ENCODE measurements around the gene SLC2A1.

Gene SLC2A1

DNA sequence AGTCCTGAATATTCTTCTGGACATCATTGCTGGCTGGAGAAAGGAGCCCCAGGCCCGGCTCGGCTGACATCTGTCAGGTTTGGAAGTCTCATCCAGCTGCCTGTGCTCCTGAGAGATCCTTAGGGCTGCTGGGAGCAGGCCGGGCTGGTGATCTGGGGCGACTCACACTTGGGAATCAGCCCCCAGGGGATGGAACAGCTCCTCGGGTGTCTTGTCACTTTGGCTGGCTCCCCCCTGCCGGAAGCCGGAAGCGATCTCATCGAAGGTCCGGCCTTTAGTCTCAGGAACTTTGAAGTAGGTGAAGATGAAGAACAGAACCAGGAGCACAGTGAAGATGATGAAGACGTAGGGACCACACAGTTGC, 31.8 kb downstream of the SLC2A1 start:
- H3K36me3 ChIP-seq (ENCODE audit: control insufficient read depth in 1 of 2, insufficient read depth in 2 of 2, low read length in 2 of 2) = peaks cover 59 to 61% of the 10 kb centered on the region in 2 experiments
- no CpG with 5 or more reads among the region's 11 CpGs for WGBS (ENCODE audit: extremely low coverage, insufficient coverage, insufficient read length)
- H2BK120ac ChIP-seq (ENCODE audit: insufficient read depth, low read length, poor library complexity) = no peak overlapping the region
- H3K23ac ChIP-seq (ENCODE audit: low read length) = no peak overlapping the region
- peaks cover 10% of the 10 kb centered on the region for H3K79me1 ChIP-seq (ENCODE audit: low read length)
- H3K79me2 ChIP-seq (ENCODE audit: control insufficient read depth, insufficient read depth, low read length, poor library complexity) = peaks cover 2% of the 10 kb centered on the region
- no peak overlapping the region for H2AFZ ChIP-seq (ENCODE audit: insufficient read depth, low read length, poor library complexity)
- no peak overlapping the region for H3K18ac ChIP-seq (ENCODE audit: low read length)
- H4K12ac ChIP-seq (ENCODE audit: low read depth, low read length) = no peak overlapping the region
- no peak overlapping the region for H3K27ac ChIP-seq (ENCODE audit: low read depth, low read length)
- H4K8ac ChIP-seq (ENCODE audit: low read depth, low read length) = no peak overlapping the region
- H3K4me3 ChIP-seq (ENCODE audit: low read depth, low read length) = no peak overlapping the region
- no peak overlapping the region for H2AK5ac ChIP-seq (ENCODE audit: low read length)
- no peak overlapping the region for H2BK5ac ChIP-seq (ENCODE audit: low read depth, low read length, poor library complexity)
- no peak overlapping the region for H3K14ac ChIP-seq (ENCODE audit: low read length)
- H3K9me3 ChIP-seq (ENCODE audit: insufficient read depth, low read depth, low read length) = peaks cover 2% of the 10 kb centered on the region
- peaks cover 8 to 10% of the 10 kb centered on the region in 2 experiments for H3K4me1 ChIP-seq (ENCODE audit: control insufficient read depth in 1 of 2, insufficient read depth in 2 of 2, low read length in 2 of 2)
- no peak overlapping the region for H3K4me2 ChIP-seq (ENCODE audit: low read length)
- H3K4ac ChIP-seq (ENCODE audit: low read depth, low read length) = no peak overlapping the region
- no peak overlapping the region for H3K9ac ChIP-seq (ENCODE audit: low read length)
- no peak overlapping the region for H4K91ac ChIP-seq (ENCODE audit: low read depth, low read length)
- no peaks in the 10 kb centered on the region for H3K27me3 ChIP-seq (ENCODE audit: insufficient read depth, low read length)
- DNase-seq = no peak
- H2BK12ac ChIP-seq (ENCODE audit: low read length) = no peak overlapping the region

DNA sequence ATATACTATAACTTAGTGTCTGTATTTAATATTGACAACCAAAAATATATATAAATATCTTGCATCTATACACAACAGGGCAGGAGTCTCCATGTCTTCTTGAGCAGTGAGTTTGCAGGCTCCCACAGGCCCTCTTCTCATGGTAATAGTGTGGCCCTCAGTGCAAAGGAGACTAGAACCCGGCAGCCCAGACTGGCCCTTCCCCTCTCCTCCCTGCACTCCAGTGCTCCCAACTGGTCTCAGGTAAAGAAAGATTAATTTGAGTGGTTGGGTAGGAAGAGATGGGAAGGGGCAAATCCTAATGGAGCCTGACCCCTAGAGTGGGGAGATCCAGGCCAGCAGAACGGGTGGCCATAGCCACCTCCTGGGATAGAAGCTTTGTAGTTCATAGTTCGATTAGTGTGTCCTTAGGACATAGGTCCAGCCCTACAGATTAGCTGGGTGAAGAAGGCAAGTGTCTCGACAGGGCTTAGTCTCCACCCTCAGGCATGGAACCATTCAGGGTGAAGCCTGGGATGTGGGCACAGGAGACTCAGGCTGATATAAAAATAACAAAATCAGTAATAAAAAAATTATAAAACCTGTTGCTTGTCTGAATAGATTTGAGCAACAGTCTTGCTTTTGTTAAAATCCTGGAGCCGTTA, 32.3 kb downstream of the SLC2A1 start:
- no peaks in the 10 kb centered on the region for H3K27me3 ChIP-seq (ENCODE audit: insufficient read depth, low read length)
- WGBS (ENCODE audit: extremely low coverage, insufficient coverage, insufficient read length) = no CpG with 5 or more reads among the region's 5 CpGs
- H2BK5ac ChIP-seq (ENCODE audit: low read depth, low read length, poor library complexity) = no peak overlapping the region
- no peak overlapping the region for H2AFZ ChIP-seq (ENCODE audit: insufficient read depth, low read length, poor library complexity)
- no peak overlapping the region for H4K91ac ChIP-seq (ENCODE audit: low read depth, low read length)
- no peak overlapping the region for H2BK120ac ChIP-seq (ENCODE audit: insufficient read depth, low read length, poor library complexity)
- no peak overlapping the region for H3K4me2 ChIP-seq (ENCODE audit: low read length)
- H3K9ac ChIP-seq (ENCODE audit: low read length) = no peak overlapping the region
- H3K4ac ChIP-seq (ENCODE audit: low read depth, low read length) = no peak overlapping the region
- H3K14ac ChIP-seq (ENCODE audit: low read length) = no peak overlapping the region
- H3K23ac ChIP-seq (ENCODE audit: low read length) = no peak overlapping the region
- no peak overlapping the region for H4K12ac ChIP-seq (ENCODE audit: low read depth, low read length)
- H3K27ac ChIP-seq (ENCODE audit: low read depth, low read length) = peak overlapping the region; percentile 25
- no peak overlapping the region for H2BK12ac ChIP-seq (ENCODE audit: low read length)
- H3K18ac ChIP-seq (ENCODE audit: low read length) = no peak overlapping the region
- H3K79me1 ChIP-seq (ENCODE audit: low read length) = peaks cover 10% of the 10 kb centered on the region
- H3K36me3 ChIP-seq (ENCODE audit: control insufficient read depth in 1 of 2, insufficient read depth in 2 of 2, low read length in 2 of 2) = peaks cover 54 to 61% of the 10 kb centered on the region in 2 experiments
- peaks cover 2% of the 10 kb centered on the region for H3K9me3 ChIP-seq (ENCODE audit: insufficient read depth, low read depth, low read length)
- no peak for DNase-seq
- H3K4me3 ChIP-seq (ENCODE audit: low read depth, low read length) = no peak overlapping the region
- H4K8ac ChIP-seq (ENCODE audit: low read depth, low read length) = no peak overlapping the region
- peaks cover 2% of the 10 kb centered on the region for H3K79me2 ChIP-seq (ENCODE audit: control insufficient read depth, insufficient read depth, low read length, poor library complexity)
- H2AK5ac ChIP-seq (ENCODE audit: low read length) = no peak overlapping the region
- peaks cover 5 to 8% of the 10 kb centered on the region in 2 experiments for H3K4me1 ChIP-seq (ENCODE audit: control insufficient read depth in 1 of 2, insufficient read depth in 2 of 2, low read length in 2 of 2)

DNA sequence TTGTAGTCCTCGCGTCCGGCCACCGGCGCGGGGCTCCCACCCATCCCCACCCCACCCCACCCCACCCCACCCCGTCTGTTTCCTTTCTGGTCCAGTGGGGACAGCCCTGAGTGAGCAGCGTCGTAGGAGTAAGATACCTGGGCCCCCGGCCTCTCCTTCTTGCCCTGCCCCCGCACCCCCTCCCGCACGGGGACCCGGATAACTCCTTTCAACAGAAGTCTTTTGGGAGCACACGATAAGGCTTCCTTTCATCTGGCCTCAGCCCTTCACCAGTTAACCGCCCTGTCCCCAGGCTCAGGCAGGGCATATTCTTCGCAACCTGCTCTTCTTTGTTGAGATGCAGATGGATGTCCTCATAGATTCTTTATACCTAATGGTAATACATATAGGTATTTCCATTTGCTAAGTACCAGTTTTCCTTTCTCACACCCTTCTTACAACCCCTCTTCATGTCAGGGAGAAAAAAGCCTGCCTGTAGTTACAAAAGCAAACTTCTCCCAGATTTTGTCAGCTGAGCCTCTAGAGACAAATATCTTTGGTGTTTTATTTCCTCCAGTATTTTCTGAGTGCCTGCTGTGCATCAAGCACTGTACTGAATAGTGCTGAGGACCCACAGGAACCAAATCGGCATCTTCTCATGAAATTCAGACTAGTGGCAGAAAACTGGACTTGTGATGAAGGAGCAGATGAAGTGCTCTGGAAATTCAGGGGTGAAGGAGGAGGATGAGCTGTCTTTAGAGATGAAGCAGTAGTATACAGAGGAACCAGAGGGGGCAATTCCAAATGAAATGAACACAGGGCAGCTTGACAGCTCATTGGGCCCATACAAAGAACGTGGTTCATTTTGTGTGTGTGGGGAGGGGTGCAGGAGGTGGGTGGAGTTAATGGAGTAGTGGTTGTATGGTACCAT, 33.6 kb downstream of the SLC2A1 start:
- no CpG with 5 or more reads among the region's 19 CpGs for whole genome bisulfite sequencing (ENCODE audit: extremely low coverage, insufficient coverage, insufficient read length)
- H4K12ac ChIP-seq (ENCODE audit: low read depth, low read length) = peak overlapping the region; percentile 14
- peak overlapping the region; percentile 61 for H4K8ac ChIP-seq (ENCODE audit: low read depth, low read length)
- H3K27me3 ChIP-seq (ENCODE audit: insufficient read depth, low read length) = no peaks in the 10 kb centered on the region
- peak; percentile 50 to 53 for DNase-seq
- H3K79me1 ChIP-seq (ENCODE audit: low read length) = peaks cover 7% of the 10 kb centered on the region
- no peak overlapping the region for H2AFZ ChIP-seq (ENCODE audit: insufficient read depth, low read length, poor library complexity)
- H2BK5ac ChIP-seq (ENCODE audit: low read depth, low read length, poor library complexity) = no peak overlapping the region
- peaks cover 42 to 48% of the 10 kb centered on the region in 2 experiments for H3K36me3 ChIP-seq (ENCODE audit: control insufficient read depth in 1 of 2, insufficient read depth in 2 of 2, low read length in 2 of 2)
- no peak overlapping the region for H3K23ac ChIP-seq (ENCODE audit: low read length)
- H4K91ac ChIP-seq (ENCODE audit: low read depth, low read length) = peak overlapping the region; percentile 88
- H3K4me1 ChIP-seq (ENCODE audit: control insufficient read depth in 1 of 2, insufficient read depth in 2 of 2, low read length in 2 of 2) = peaks cover 5% of the 10 kb centered on the region in 2 experiments
- H3K4ac ChIP-seq (ENCODE audit: low read depth, low read length) = no peak overlapping the region
- H3K4me3 ChIP-seq (ENCODE audit: low read depth, low read length) = peak overlapping the region; percentile 76
- peak overlapping the region; percentile 27 for H3K14ac ChIP-seq (ENCODE audit: low read length)
- no peak overlapping the region for H3K9ac ChIP-seq (ENCODE audit: low read length)
- no peak overlapping the region for H2AK5ac ChIP-seq (ENCODE audit: low read length)
- H3K9me3 ChIP-seq (ENCODE audit: insufficient read depth, low read depth, low read length) = peaks cover 2% of the 10 kb centered on the region
- no peak overlapping the region for H2BK120ac ChIP-seq (ENCODE audit: insufficient read depth, low read length, poor library complexity)
- peak overlapping the region; percentile 43 for H3K18ac ChIP-seq (ENCODE audit: low read length)
- H3K27ac ChIP-seq (ENCODE audit: low read depth, low read length) = peak overlapping the region; percentile 86
- peak overlapping the region; percentile 97 for H3K4me2 ChIP-seq (ENCODE audit: low read length)
- peaks cover 2% of the 10 kb centered on the region for H3K79me2 ChIP-seq (ENCODE audit: control insufficient read depth, insufficient read depth, low read length, poor library complexity)
- peak overlapping the region; percentile 26 for H2BK12ac ChIP-seq (ENCODE audit: low read length)

DNA sequence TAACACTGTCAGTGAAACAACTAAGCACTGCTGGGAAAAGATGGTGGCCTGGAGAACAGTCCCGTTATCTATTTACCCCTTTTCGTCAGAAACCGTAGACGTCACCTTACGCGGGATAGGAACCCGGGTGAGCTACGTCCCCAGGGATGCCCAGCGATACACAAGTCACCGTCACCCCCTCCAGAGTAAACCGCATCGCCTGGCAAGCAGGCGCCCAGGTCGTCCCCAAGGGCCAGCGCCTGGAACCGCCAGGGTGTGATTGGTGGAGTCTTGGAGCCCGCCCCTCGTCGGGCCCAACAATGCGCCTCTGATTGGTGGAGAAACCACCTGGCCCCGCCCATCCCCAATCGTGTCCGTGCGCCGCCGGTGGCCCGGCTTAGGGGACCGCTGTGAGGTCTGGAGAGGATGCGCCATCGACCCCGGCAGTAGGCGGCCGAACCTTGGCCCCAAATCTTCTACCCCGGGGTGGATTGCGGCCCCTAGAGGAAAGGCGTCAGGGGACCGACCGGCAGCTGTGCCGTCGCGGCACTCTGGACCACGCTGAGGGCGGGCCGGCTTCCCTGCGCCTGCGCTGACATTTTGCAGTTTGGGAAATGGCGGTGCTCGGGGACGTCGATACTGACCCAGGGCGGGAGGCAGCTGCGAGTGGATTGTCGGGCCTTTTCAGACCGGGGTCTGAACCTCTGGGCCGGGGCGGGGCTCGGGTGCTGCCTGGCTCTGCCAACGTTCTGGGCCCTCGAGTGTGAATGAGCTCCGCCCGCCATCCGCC, 34.4 kb downstream of the SLC2A1 start:
- WGBS (ENCODE audit: extremely low coverage, insufficient coverage, insufficient read length) = no CpG with 5 or more reads among the region's 62 CpGs
- H3K4me2 ChIP-seq (ENCODE audit: low read length) = peak overlapping the region; percentile 97
- H2AFZ ChIP-seq (ENCODE audit: insufficient read depth, low read length, poor library complexity) = peak overlapping the region; percentile 72

More for the DNA sequence above, 34.4 kb downstream of the SLC2A1 start:
- Histone ChIP-seq H3K14ac (ENCODE audit: low read length) (peak overlapping the region; percentile 20), H3K4me3 (ENCODE audit: low read depth, low read length) (peak overlapping the region; percentile 76), H3K27me3 (ENCODE audit: insufficient read depth, low read length) (no peaks in the 10 kb centered on the region), H3K23ac (ENCODE audit: low read length) (no peak overlapping the region), H3K9me3 (ENCODE audit: insufficient read depth, low read depth, low read length) (peaks cover 2% of the 10 kb centered on the region), H4K91ac (ENCODE audit: low read depth, low read length) (peak overlapping the region; percentile 88), H4K12ac (ENCODE audit: low read depth, low read length) (peak overlapping the region; percentile 14), H3K4me1 (ENCODE audit: control insufficient read depth in 1 of 2, insufficient read depth in 2 of 2, low read length in 2 of 2) (peaks cover 5% of the 10 kb centered on the region in 2 experiments), H3K4ac (ENCODE audit: low read depth, low read length) (peak overlapping the region; percentile 42), H2BK5ac (ENCODE audit: low read depth, low read length, poor library complexity) (peak overlapping the region; percentile 52), H3K79me1 (ENCODE audit: low read length) (peaks cover 7% of the 10 kb centered on the region), H3K9ac (ENCODE audit: low read length) (peak overlapping the region; percentile 72), H3K79me2 (ENCODE audit: control insufficient read depth, insufficient read depth, low read length, poor library complexity) (peaks cover 2% of the 10 kb centered on the region), H2AK5ac (ENCODE audit: low read length) (no peak overlapping the region), H3K27ac (ENCODE audit: low read depth, low read length) (peak overlapping the region; percentile 86), H4K8ac (ENCODE audit: low read depth, low read length) (peak overlapping the region; percentile 84), H2BK120ac (ENCODE audit: insufficient read depth, low read length, poor library complexity) (peak overlapping the region; percentile 2), H2BK12ac (ENCODE audit: low read length) (peak overlapping the region; percentile 56), H3K36me3 (ENCODE audit: control insufficient read depth in 1 of 2, insufficient read depth in 2 of 2, low read length in 2 of 2) (peaks cover 33 to 40% of the 10 kb centered on the region in 2 experiments), H3K18ac (ENCODE audit: low read length) (peak overlapping the region; percentile 48)
- peak; percentile 92 to 95 for DNase-seq

Data from trophoblast cell (in vitro differentiated cells and primary cell).